KG1 (cell line): Measurements from ENCODE around the gene ATP8B3.
A peak's percentile ranks its signal among the peaks of the same experiment; 100 is the strongest.

Experiments used
- DNase-seq: peaks from one replicate; lab custom pipeline; 2025; lab: John Stamatoyannopoulos, UW

ATP8B3 gene

DNA sequence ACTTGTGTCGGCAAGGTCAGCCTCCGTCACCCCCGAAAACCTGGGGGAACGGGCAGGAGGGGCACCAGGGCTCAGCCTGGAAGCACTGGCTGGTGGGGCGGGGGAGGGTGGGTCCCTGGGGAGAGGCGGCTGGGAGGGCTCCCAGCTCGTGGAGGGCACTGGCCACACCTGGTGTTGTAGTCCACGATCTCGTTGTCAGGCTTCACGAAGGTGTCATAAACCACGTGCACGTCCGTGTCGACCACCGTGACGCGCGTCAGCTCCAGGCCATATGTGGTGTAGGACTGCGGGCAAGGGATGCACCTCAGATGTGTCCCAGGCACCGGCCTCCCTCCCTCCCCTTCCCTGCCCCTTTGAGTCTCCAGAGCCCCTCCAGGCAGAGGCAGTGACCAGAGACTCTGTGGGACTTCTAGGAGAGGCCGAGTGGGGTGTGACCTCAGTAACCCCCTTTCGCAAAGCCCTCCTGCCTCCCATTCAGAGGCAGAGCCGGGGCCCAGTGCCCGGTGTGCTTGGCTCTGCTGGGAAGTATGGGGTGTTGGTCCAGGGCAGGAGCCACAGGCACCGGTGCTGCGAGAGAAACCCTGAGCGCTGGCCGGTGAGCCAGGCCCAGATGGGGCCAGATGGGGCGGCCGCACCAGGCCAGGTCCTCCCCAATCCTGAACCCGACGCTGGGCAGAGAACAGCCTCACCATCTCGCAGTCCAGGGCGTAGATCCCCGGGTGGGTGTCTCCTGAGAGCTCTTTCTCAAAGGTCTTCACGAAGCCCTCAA, 4.6 kb upstream of the ATP8B3 start:
- no peak for DNase-seq

GRCh38 chr19:1815605-1816529, 3.8 kb upstream of the ATP8B3 start:
- no peak for DNase-seq

DNA sequence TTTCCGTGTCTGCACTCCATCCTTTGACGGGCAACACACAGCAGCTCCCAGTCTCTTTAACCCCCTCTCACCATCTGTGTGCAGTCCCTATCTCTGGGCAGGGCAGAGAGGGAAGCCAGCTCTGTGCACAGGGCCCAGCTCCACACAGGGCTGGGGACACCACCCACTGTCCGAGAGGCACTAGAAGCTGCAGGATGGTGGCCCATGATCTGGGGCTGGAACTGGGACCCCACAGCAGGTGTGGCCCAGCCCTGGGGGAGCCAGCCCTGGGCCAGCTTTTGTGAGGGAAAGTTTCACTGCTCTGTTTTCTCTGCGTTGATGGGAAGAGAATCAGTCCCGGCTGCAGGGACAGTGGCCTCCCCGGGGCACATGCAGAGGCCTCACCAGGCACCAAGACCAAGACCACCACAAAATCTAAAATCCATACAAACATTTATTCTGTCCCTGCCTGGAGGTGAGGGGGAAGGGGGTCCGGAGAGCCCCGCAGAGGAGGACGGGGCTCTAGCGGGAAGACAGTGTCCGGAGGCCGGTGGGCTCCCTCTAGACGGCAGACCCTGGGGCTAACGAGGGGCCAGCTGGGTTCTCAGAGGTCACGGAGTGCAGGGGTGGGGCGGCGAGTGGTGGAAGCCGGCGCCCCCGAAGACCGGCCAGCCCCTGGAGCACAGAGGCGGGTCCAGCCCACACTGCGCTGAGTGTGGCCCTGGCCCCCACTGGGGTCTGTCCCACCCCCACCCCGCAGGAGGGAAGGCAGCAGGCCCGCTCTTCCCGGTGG, 2.9 kb upstream of the ATP8B3 start:
- DNase-seq, result no peak

GRCh38 chr19:1814391-1814790, 2.3 kb upstream of the ATP8B3 start:
- DNase-seq, result no peak

DNA sequence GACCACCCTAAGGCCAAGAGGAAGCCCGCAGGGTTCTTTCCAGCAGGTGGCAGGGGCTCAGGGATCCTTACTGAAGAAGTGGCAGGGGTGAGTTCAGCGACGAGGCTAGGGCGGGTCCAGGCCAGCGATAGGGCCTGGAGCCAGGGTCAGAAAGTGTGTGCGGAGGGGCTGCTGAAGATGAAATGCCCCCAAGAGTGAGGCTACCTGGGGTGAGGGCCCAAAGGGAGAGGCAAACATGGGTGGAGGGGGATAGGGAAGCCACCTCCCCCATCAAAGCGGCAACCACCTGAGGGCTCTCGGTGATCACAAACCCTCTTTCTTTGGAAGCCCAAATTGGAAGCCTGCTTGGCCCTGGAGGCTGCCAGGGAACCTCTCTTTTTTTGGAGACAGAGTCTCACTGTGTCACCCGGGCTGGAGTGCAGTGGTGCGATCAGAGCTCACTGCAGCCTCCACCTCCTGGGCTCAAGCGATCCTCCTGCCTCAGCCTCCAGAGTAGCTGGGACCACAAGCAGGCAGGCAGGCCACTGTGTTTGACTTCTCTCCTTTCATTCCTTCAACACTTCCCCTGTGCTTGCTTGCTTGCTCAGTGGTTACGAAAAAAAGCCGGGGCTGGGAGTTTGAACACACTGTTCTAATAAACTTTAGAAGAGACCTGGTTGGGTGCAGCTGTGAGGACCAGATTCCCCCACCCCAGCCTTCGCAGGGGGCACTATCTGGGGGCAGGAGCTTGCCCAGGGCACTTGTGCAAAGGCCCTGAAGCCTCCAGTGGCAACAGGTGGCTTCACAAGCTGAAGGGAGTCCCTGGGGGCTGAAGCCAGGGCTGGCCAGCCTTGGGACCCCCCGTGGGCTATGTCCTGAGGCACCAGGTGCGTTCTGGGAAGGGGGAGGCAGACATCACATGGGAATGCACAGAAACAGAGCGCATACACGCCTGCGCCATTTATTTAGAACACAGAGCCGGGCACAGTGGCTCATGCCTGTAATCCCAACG, 1.4 kb upstream of the ATP8B3 start:
- no peak for DNase-seq

- peak; percentile 86 for DNase-seq
Observed at GRCh38 chr19:1812426-1813191, 533 bp upstream of the ATP8B3 start.

- DNase-seq, result no peak
Observed at GRCh38 chr19:1811472-1811894, 593 bp downstream of the ATP8B3 start.

DNA sequence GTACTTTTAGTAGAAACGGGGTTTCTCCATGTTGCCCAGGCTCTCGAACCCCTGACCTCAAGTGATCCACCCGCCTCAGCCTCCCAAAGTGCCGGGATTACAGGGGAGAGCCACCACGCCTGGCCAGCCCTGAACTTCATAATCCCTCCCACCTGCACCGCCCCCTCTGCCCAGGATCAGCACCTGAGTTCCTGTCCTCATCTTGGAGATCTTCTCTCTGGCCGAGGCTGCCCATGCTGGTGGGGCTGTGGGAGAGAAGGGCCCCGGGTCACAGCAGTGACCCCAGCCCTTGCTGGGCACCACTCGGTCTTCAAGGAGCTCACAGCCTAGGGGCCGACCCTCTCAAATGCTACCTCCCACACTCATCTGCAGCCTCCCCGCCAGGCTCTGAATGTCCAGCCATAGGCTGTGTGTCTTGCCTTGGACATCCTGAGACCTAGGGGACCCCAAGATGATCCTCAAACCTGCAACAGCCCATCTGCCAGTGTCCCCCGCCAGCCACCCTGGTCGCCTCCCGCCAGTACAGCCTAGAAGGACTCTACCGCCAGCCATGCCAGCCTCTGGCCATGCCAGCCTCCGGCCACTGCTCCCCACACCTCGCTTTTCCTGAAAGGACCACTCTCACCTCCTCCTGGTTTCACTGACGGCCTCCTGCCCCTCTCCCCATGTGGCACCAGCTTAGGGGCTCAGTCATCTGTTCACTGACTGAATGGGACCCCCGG, 1.5 kb downstream of the ATP8B3 start:
- DNase-seq, result no peak

DNA sequence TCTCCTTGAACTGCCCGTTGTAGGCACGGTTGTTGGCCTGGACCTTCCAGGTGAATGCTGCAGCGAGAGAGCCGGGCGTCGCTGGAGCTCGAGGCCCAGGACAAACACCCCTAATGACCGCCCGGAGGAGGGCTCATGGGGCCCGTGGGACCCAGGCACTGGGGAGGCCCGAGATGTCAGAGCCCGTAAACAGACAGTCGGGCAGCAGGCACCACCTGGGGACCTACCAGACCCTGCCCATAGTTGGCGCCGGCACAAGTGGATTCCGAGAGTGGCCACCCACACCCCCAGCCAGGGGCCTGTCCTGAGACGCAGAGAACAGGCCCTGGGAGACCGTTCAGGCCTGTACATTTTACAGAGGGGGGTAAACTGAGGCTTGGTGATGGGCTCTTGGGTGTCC, 2.4 kb downstream of the ATP8B3 start:
- DNase-seq, result no peak

DNA sequence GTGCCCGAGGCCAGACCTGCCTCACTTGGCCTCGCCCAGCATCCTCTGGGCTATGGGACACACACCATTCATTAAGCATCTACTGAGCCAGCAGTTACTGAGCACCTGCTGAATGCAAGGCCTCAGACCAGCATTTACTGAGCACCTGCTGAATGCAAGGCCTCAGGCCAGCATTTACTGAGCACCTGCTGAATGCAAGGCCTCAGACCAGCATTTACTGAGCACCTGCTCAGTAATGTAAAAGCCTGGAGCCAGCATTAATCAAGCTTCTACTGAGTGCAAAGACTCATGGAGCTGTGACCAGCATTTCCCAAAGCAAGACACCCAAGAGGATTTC, 3.7 kb downstream of the ATP8B3 start:
- no peak for DNase-seq

- no peak for DNase-seq
Observed at GRCh38 chr19:1807695-1808394, 4.2 kb downstream of the ATP8B3 start.

DNA sequence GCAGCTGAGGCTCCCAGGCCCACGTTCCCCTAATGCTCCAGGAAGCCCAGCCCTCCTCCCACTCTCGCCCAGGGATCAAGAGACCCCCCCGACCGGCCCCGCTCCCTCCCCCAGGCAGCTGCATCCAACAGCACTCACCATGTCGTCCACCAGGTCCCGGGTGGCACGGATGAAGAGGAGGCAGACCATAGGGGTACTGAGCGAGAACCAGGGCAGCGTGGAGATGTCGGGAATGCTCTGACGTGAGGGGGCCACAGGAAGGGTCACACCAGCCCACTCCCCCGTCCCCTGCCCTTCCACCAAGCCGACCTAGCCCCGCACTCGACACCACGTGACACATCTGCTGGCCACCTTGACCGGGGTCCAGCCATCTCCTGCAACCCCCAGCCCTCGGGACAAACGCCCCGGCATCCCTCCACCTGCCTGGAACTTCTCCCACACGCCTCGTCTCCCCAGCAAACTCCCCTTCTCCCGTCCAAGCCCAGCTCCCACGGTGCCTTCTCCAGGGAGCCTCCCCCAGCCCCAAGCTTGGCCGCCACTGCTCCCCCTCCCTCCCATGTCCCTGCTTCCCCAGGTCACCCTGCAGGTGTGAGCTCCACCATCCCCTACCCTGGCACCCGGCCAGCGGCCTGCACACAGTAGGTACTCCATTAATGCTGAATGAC, 4.9 kb downstream of the ATP8B3 start:
- DNase-seq, result no peak

GRCh38 chr19:1806184-1807029, 5.7 kb downstream of the ATP8B3 start:
- DNase-seq, result no peak

GRCh38 chr19:1805401-1806183, 6.5 kb downstream of the ATP8B3 start:
- DNase-seq, result no peak

- DNase-seq, result no peak
Observed at GRCh38 chr19:1804858-1805257, 7.2 kb downstream of the ATP8B3 start.

DNA sequence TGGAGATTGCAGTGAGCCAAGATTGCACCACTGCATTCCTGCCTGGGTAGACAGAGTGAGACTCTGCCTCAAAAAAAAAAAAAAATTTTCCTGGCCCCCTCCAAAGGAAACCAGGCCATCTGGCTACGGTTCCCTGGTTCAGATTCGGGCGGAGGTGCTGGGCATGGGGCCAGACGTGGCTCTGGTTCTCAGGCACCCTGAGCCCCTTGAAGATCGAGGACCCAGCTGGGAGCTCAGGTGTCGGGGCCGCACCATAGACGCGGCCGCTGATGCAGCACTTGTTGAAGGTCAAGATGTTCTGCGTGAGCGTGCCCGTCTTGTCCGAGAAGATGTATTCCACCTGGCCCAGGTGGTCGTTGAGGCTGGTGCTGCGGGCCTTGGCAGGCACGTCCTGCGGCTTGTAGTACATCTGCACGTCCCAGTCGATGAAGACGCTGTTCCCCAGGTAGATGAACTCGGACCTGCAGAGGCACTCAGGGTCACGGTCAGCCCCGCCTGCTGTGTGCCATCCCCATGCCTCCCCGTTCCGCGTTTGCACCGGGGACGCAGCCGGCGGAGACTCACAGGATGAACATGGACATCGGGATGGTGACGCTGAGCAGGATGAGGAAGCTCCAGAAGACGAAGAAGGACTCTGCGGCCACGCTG, 12.3 kb downstream of the ATP8B3 start:
- DNase-seq, result no peak
